Stimulated activated CD4-positive, alpha-beta T cell treated with anti-CD3 and anti-CD28 coated beads, Interleukin-1b, Interleukin-23, amount 100 ng/mL, for 4 hours (primary cell): ENCODE results near the gene FBXL16.
"Not testable (repeated sequence)": the region's sequence is repeated elsewhere in the genome, so short reads cannot be mapped to it uniquely, and the experiment has no call there.

Source experiments
- DNase-seq, 2 donors: peaks; one replicate each; pipeline ENCODE4 v3.0.0-alpha.2; 2020; ENCODE audit warnings: low read depth in 2 of 2

Gene FBXL16

DNA sequence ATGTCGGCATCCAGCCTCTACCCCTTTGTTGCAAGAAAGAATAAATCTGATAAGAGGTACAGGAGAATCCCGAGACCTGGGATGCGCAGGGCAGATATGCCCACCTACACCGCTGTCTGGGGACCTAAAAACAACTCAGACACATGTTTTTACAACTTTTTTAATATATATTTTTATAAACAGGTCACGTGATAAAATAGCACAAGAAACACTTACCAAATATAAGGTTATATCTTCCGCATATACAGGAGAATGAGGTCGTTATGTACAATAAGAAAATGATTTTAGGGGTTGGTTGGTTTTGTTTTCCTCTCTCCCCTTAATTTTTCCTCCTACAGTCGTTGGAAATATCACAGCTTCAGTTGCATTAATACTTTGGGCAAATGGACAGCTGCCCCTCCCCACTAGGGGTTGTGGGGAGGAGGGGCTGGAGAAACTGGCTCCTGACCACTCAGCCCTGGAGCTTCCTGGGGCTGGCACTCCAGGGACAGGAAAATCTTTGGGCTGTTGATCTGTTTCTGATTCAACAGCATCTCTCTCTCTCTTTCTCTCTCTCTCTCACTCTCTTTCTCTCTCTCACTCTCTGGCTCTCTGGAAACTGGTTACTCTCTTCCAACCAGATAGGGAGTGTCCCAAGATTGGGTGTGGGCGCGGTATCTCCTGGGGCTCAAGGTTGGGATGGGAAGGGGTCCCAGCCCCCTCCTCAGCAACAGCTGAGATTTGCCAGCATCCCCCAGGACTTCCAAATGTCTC lies 13.1 kb downstream of the FBXL16 start:
- DNase-seq, result no peak

DNA sequence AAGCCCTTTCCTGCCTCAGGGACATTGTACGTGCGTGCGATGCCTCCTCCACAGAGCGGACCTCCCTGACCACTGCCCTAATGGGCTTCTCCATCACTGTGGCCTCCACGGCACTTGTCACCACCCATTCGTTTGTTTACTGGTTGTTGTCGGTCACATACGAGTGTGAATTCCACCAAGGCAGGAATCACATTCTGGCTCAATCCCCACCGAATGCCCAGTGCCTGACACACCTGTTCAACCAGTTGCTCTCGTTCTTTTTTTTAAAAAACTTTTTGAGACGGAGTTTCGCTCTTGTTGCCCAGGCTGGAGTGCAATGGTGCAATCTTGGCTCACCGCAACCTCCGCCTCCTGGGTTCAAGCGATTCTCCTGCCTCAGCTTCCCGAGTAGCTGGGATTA lies 14.4 kb downstream of the FBXL16 start:
- DNase-seq, result not testable (repeated sequence)

DNA sequence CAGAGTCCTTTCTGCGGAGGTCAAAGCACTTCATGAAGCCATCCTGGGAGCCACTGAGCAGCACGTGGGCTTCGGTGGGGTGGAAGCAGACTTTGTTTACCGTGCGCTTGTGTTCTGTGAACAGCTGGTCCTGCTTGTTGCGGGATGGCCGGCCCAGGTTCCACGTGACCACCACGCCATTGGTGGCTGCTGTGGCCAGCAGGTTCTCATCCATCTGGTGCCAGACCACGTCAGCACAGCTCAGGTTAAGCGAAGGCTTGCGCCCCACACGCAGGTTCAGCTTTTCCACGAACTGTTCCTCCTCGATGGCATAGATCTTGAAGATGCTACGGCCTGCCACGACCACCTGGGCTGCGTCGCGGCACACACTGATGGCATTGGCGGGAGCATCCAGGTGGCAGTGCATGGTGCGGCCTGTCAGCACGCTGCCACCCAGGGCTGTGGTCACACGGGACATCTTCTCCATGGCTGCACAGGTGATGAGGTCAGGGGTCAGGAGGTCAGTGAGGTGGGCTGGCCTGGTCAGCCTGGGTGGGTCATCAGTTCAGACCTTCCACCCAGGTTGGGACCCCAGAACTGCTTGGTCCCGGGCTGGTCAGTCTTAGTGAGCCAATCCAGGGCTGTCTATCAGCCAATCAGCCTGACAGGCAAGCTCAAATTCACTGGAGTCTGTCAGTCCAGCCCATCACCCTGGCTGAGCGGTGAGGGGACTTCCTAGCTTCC lies 16.3 kb downstream of the FBXL16 start:
- no peak for DNase-seq

DNA sequence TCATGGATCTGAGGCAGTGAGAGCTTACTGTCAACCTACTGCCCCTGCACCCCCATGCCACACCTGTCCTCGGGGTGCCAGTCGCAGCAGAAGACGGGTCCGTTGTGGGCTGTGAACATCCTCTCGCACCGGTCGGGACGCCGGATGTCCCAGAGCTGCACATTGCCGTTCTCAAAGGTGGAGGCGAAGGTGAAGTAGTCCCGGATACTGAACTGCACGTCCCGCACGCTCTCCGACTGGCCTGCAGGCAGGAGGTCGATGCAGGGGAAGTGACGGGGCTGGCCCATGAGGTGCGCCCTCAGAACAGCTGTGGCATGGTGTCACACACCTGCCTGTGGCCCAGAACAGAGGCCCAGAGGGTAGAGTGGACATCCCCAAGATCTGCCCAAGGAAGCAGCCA lies 18.1 kb downstream of the FBXL16 start:
- no peak for DNase-seq

DNA sequence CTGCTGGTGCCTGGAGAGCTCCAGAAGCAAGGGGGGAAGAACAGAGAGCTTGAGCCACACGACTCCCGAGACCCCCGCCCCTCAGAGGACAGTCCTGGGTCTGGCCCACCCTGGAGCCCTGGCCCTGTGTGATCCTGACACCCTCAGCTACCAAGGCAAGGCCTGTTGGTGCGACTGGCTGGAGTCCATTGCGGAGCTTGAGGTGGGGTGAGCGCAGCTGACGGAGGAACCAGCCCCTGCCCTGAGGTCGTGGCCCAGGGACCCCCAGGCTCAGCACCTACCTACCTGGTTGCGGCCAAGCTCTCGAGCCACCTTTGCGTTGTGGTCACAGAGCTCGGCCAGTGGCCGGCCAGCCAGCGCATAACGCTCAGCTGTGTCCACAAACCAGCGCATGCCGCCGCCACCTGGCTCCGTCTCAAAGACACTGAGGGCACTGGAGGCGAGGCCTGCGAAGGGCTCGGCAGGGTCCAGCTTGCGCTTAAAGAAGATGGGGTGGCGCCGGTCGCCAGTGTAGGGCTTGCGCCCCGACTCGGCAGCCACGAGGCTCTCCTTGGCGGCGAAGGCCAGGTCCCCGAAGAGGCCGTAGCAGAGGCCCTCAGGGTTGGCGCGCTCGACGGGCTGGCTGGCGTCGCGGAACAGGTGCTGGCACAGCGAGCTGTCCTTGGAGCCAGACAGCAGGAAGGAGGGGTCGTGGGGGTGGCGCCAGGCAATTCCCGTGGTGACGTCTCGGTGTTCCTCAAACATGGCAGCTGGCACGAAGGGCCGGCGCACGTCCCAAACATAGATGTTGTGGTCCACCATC lies 18.9 kb downstream of the FBXL16 start:
- DNase-seq, result no peak

- no peak for DNase-seq
Observed at GRCh38 chr16:685967-686366, 19.6 kb downstream of the FBXL16 start.

DNA sequence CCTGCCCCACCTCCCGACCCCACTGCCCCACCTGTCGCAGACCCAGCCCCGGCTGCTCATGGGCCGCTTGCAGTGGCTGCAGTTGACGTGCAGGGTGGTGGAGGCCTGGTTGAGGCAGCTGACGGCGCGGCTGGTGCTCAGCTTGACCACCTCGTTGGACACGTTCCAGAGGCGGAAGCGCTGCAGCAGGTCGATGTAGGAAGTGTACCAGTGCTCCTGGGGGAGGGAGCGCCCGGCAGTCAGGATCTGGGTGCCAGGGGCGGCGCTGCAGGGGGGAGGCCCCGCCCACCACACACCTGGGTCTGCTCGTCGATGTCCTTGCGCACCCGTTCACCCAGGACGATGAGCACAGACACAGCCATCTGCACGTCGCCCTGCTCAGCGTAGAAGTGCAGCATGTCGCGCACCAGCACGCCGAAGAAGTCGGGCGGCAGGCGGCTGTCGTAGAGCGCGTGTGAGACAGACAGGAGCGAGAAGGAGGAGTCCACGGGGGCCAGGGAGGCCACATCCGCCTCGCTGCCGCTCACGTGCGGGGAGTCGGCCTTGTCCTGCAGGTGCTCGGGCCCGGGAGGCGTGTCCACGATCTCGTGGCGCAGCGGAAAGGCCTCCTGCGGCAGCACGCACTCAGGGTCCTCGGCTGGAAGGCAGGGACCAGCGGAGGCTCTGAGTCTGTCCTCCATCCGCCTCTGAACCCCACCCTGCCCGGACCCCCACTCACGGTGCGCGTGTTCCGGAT lies 20.5 kb downstream of the FBXL16 start:
- no peak for DNase-seq

- DNase-seq, result peak; percentile 91 to 97
Observed at GRCh38 chr16:684071-684794, 21.4 kb downstream of the FBXL16 start, which contains the start of gene JMJD8. JMJD8 (minus strand) TSS chr16:684334; CDS start chr16:684319, 15 bp downstream.

GRCh38 chr16:683396-684070 lies 22.1 kb downstream of the FBXL16 start:
- no peak for DNase-seq

- no peak for DNase-seq
Observed at GRCh38 chr16:682493-683395, 22.9 kb downstream of the FBXL16 start.

GRCh38 chr16:681746-682427 lies 23.7 kb downstream of the FBXL16 start:
- no peak for DNase-seq

DNA sequence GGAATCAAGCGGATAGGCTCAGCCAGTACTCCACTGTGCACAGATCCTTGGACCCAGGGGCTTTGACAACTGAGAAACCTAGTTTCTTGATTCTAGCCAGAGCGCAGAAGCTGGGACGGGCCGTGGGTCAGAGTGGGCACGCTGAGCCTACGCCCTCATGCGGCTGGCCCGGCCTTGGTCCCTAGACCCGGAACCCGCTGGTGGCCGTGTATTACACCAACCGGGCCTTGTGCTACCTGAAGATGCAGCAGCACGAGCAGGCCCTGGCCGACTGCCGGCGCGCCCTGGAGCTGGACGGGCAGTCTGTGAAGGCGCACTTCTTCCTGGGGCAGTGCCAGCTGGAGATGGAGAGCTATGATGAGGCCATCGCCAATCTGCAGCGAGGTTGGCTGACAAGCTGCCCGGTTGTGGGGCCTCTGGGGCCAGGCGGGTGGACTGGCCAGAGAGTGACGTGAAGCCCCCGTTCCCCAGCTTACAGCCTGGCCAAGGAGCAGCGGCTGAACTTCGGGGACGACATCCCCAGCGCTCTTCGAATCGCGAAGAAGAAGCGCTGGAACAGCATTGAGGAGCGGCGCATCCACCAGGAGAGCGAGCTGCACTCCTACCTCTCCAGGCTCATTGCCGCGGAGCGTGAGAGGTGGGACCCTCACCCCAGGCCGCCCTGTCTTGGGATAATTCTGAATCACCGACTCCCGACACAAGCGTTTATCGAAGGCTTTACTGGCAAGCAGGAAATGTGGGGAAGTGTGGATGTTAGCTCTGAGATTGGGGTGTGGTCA lies 24.4 kb downstream of the FBXL16 start:
- DNase-seq, result no peak

DNA sequence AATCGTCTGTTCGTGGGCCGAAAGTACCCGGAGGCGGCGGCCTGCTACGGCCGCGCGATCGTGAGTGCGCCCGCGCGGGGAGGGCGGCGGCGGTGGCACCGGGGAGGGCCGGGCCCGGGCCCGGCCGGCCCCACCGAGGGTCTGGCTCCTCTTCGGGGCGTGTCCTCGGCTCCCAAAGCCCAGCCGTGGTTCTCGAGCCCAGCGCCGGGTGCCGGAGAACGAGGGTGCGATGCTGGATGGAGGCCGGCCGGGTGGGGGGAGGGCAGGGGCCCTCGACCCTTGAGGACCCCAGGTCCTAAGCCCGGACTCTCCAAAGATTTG lies 25.0 kb downstream of the FBXL16 start:
- DNase-seq, result no peak

DNA sequence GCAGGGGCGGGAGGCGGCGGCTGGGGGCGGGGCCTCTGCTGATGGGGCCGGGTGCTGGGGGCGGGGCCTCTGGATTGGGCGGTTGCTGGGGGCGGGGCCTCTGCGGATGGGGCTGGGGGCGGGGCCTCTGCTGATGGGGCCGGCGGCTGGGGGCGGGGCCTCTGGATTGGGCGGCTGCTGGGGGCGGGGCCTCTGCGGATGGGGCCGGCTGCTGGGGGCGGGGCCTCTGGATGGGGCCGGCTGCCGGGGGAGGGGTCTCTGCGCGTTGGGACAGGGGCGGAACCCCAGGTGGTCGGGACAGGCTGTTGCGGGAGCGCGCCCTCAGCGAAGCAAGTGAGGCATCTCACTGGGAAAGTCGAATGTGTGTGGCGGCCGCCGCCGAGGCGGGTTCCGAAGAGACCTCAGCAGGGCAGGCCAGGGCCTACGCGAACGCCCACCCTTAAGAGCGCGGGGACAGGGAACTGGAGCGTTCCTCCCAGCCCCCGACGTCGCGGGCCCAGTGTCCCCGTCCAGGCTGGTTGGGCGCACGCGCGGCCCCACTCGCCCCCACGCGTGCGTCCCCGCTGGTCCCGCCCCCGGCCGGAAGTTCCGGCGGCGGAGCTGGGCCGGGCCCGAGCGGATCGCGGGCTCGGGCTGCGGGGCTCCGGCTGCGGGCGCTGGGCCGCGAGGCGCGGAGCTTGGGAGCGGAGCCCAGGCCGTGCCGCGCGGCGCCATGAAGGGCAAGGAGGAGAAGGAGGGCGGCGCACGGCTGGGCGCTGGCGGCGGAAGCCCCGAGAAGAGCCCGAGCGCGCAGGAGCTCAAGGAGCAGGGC lies 25.6 kb downstream of the FBXL16 start, which contains the start of gene STUB1:
Gene STUB1 (plus strand): TSS at position 597 of the 811 bp plus-strand sequence. CDS start 116 bp downstream, at position 713.
- DNase-seq, result peak; percentile 89 to 91

DNA sequence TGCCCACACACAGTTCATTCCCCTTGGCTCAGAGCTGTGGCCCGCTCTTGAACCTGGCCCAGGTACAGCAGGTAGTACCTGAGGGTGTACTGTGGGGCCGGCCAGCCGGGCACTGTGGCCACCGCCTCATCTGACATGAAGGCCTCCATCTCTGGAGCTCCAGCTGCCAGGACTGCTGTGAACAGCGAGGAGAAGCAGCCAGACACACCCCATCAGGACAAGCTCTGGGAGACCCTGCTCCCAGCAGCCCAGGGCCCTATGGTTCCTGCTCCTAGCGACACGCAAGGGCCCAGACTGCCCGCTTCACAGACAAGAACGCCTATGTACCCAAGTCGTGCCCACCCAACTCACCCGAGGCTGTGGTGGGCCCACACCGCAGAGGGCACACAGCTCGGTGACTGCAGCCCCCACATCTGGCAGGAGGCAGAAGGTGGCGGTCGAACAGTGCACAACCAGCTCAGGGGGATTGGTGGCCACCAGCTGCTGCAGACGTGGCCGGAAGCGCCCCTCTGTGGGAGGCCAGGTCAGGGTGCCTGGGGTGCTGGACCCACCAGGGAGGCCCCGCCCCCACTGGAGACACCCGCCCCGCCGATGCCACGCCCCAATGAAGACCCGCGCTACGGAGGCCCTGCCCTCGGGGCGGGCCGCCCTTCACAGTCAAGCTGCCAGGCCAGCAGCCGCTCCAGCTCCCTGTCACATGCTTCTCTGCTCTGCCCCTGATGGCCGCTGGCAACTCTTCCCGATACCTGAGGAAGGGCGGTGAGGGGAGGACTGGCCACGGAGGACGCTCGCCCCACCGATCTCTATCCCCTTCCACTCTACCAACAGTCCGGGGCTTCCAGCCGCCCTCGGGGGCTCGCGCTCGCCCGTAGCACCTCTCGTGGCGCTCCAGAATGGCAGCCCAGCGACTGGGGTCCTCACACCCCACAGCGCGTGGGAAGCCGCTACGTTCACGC lies 26.5 kb downstream of the FBXL16 start:
- DNase-seq, result peak in 1 of 2 donors; percentile 49
